ENCODE results near the gene OGFOD3.
"Not testable (repeated sequence)": the region's sequence is repeated elsewhere in the genome, so short reads cannot be mapped to it uniquely, and the experiment has no call there.

OGFOD3 gene

GRCh38 chr17:82386881-82387704 is 31.3 kb downstream of the OGFOD3 start:
- DNase-seq = peak; percentile 23

DNA sequence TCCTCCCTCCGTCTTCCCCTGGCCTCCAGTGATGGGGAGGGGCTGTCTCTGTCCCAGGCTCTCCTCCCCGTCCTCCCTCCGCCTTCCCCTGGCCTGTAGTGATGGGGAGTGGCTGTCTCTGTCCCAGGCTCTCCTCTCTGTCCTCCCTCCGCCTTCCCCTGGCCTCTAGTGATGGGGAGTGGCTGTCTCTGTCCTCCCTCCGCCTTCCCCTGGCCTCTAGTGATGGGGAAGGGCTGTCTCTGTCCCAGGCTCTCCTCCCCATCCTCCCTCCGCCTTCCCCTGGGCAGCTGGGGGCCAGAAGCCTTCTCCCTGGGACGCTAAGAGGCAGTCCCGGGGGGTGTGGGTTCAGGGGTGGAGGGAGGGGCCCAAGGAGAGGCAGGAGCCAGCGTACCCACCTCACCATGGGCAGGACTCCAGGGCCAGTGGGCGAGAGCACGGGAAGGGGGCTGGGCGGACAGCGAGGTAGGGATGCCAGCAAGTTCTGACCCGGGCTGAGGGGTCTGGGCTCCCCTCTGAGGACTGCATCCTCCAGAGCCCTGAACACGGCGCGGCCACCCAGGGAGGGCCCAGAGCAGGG is 32.0 kb downstream of the OGFOD3 start:
- DNase-seq = no peak

DNA sequence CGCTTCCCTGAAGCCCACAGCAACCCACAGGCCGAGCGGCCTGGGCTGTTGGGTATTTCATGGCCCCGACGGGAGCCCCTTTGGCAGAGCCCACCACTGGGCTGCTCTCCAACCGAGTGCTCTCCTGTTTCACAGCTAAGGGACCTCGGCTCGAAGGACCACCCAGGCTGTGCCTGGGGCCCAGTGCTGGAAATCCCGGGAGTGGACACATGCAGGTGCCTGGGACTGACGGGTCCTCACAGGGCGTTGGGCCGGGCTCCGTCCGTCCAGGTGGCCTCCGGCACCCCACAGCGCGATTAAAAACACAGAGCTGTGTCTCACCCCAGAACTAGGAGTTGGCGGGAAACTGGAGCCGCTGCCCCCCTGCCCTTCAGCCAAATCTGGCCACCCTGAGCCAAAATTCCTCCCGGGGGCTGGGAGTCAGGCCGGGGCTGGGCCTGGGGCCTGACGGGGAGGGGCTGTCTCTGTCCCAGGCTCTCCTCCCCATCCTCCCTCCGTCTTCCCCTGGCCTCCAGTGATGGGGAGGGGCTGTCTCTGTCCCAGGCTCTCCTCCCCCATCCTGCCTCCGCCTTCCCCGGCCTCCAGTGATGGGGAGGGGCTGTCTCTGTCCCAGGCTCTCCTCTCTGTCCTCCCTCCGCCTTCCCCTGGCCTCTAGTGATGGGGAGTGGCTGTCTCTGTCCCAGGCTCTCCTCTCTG is 32.7 kb downstream of the OGFOD3 start:
- peak; percentile 85 for DNase-seq

- DNase-seq = peak; percentile 64
Measured at GRCh38 chr17:82384730-82385481, 33.5 kb downstream of the OGFOD3 start.

- DNase-seq = no peak
Measured at GRCh38 chr17:82384051-82384729, 34.2 kb downstream of the OGFOD3 start.

DNA sequence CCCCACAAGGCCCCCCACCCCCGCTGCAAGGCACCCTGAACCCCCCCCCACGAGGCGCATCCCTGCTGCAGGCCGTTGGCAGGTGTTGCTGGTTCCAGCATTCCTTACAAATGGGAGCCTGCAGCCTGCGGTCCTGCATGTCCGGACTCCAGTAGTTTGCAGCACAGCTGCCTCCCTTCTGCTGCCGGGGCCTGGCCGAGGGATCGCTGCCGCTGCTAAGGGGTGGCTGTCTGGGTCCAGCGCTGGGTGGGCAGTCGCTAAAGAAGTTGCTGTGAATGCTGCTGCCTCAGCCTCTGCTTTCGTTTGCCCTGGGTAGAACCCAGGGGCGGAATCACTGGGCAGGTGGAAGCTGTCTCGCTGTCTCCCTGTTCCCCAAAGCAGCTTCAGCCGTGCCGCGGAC is 35.0 kb downstream of the OGFOD3 start:
- DNase-seq = no peak

DNA sequence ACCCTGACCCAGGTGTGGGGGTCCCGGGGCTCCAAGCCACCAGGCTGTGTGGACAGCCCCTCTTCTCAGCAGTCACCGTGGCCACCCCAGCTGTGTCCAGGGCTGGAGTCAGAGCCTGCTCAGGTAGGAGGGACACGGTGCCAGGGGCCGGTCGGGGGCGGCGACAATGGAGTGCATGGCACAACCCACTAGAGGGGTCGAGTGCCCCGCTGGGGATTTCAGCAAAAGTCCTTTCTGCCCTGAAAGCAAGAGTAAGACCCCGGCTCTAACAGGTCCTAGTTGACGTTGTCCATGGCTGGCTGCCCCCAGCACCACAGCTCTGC is 35.5 kb downstream of the OGFOD3 start:
- DNase-seq = no peak

- DNase-seq = not testable (repeated sequence)
Measured at GRCh38 chr17:82382220-82382932, 36.0 kb downstream of the OGFOD3 start.

DNA sequence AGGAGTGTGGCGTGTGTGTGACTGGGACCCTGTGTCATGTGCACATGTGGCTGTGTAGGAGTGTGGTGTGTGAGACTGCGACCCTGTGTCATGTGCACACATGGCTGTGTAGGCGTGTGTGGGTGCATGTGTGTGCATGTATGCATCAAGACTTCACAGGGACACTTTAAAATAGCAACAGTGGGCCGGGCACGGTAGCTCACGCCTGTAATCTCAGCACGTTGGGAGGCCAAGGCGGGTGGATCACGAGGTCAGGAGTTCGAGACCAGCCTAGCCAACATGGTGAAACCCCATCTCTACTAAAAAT is 36.7 kb downstream of the OGFOD3 start:
- peak; percentile 3 for DNase-seq

GRCh38 chr17:82380860-82381702 is 37.3 kb downstream of the OGFOD3 start:
- no peak for DNase-seq

- DNase-seq = no peak
Measured at GRCh38 chr17:82378741-82379021, 39.7 kb downstream of the OGFOD3 start.

DNA sequence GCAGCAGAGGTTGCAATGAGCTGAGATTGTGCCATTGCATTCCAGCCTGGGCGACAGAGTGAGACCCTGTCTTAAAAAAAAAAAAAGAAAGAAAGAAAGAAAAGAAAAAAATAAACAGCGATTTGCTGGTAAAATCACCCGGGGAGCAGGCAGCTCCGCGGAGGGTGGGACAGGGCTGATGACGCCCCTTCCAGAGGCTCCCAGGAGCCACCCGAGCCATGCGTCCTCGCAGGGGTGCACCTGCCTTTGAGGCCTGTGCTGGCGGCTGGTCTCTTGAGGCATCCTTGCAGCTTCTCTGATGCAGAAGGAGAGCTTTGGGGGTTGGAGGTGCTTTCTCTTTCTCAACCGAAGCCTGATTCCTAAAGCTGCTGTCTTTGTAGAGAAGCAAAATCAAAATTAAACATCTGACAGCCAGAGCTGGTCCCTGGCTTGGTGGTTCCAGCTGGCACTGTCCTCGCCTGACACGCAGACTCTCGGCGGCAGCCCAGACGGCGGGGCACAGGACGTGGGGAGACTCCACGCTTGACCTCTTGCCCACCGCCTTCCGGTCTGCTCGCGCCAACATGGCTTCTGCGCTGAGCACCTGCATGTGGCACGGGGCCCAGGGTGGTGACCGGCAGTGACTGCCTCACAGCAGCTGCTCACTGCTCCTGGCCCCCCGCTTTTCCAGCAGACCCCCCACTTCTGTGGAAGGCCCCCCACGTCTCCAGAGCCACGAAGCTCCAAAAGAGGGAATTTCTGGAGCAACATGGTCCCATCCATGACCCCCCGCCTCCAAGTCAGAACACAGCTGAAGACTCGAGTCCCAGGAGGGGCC is 40.3 kb downstream of the OGFOD3 start:
- DNase-seq = no peak

GRCh38 chr17:82377294-82377693 is 41.1 kb downstream of the OGFOD3 start:
- not testable (repeated sequence) for DNase-seq

DNA sequence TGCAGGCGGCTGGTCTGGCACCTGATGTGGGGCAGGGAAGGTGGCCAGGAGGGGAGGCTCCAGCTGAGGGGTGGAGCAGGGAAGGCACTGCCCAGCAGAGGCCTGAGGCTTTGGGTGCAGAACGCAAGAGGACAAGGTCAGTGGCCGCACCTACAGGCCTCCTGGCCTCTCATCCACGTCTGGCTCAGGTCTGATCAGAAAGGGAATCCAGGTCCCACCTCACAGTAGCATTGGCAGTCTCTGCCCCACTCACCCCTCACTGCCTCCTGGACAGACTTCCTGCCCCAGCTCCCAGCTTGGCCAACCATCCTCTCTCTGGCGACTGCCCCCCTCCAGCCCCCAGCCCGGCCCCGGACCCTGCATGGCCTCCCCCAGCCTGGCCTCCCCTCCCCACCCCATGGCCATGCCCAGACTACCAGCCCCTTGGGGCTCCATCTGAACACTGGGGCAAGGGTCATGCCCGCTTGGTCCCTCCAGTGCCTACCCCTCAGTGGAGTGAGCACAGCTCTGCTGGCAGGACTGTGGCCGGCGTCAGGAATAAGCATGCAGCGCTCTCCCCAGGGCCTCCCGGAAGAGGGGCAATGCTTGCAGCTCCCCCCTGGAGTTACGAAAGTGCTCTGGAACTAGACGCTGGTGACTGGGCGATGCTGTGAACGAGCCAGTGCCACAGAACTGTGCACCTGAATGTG is 42.2 kb downstream of the OGFOD3 start:
- DNase-seq = no peak

DNA sequence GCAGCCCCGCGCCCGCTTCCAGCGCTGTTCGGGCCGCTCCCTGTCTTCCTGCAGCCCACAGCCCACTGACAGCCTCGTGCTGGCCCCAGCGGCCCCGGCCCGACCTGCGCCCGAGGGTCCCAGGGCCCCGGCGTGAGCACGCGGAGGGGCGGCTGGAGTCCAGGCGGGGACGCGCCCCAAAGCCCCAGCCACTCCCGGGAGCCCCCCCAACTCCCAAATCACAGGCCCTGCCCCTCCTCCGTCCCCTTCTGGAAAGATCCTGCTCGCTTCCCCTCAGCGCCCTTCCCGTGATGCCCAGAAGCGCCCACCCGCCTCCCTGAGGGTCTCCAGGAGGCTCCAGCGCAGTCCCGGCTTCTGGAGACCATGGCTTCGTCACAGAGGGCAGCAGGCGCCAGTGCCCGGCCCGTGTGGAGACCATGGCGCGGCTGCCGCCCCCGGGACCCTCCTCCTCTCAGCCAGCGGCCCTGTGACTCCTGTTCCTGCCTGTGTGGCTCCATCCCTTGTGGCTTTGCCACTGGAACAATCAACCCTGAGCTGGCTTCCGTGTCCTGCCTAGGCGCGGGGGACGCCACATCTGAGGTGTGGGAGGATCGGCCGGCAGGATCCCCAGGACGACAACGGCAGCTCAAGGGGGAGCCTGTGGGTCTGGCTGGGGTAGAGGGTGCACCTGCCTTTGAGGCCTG is 42.9 kb downstream of the OGFOD3 start:
- DNase-seq = no peak

- no peak for DNase-seq
Measured at GRCh38 chr17:82374626-82375331, 43.6 kb downstream of the OGFOD3 start.

DNA sequence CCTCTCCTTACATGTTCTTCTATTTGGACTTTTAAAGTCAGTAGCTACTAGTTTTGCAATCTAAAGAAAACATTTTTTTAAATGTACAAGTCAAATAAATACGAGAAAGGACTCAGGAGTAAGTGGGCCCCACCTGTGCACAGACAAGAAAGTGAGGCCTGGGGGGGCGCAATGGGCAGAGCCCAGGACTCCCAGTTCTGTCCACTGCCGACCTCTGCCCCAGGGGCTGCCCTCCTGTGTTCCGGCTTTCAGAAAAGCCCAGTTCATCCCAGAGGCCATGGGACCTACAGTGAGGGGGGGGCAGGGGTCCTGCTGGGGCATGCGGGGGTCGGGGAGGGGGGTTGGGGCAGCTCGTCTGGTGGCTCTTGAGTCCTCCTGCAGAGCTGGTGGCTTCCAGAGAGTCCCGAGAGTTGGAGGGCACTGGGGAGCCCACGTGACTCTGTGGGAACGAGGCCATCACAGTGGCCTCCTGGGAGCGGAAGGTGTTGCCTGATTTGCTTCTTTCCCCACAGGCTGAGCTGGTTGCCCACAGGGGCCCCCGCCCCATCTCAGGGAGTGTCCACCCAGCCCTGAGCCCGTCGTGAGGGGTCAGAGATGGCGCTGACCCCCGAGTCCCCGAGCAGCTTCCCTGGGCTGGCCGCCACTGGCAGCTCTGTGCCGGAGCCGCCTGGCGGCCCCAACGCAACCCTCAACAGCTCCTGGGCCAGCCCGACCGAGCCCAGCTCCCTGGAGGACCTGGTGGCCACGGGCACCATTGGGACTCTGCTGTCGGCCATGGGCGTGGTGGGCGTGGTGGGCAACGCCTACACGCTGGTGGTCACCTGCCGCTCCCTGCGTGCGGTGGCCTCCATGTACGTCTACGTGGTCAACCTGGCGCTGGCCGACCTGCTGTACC is 44.4 kb downstream of the OGFOD3 start:
- DNase-seq = no peak

DNA sequence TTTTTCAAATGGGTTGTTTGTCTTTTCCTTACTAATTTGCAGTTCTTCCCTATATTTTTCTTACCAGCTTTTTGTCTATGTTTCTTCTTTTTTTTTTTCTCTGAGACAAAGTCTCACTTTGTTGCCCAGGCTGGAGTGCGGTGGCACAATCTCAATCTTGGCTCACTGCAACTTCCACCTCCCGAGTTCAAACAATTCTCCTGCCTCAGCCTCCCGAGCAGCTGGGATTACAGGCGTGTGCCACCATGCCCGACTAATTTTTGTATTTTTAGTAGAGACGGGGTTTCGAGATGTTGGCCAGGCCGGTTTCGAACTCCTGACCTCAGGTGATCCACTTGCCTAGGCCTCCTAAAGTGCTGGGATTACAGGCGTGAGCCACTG is 45.3 kb downstream of the OGFOD3 start:
- DNase-seq = not testable (repeated sequence)
